Endothelial cell of umbilical vein (primary cell): ENCODE data around the gene WNT8B. TPM values are rescaled to one million over a fixed set of nuclear protein-coding genes. Genes with fewer than 3 reads are reported as not detected.

Source experiments
- BruUV-seq: library from RNA; stranded (reverse); fragments of 400-500 nt; replicated peaks from 2 replicates; lab custom pipeline; 2021; lab: Mats Ljungman, UMichigan
- CTCF ChIA-PET: fragments of 300-600, 350-600 bp; sonication (Branson Sonifier 250); formaldehyde crosslinking; loops from one replicate; lab custom pipeline; 2021; ENCODE audit warnings: antibody characterized with exemption, inconsistent platforms; lab: Charles Lee
- POLR2A ChIA-PET: fragments of 300-600, 350-600 bp; sonication (Branson Sonifier 250); formaldehyde crosslinking; loops from one replicate; lab custom pipeline; 2021; ENCODE audit warnings: antibody characterized with exemption, inconsistent platforms; lab: Charles Lee
- DNase-seq: peaks from one replicate; pipeline ENCODE4 v3.0.0-alpha.2; 2011; ENCODE audit warnings: low read depth, low spot score
- FAIRE-seq: peaks from 2 replicates; lab custom pipeline; 2011; peaks lifted over from hg19 to GRCh38; lab: Jason Lieb, UNC
- H2AFZ ChIP-seq: 2 replicates; pipeline ENCODE4 v1.6.0; 2012; ENCODE audit warnings: low read depth, low read length, control low read depth, inconsistent platforms
- H3K27ac ChIP-seq: 2 replicates; pipeline ENCODE4 v1.5.1; 2011; ENCODE audit warnings: low read depth, mild to moderate bottlenecking, control low read depth, low read length, moderate library complexity; ENCODE audit not compliant: insufficient read depth
- H3K27me3 ChIP-seq, 2 experiments: 2 replicates each; pipeline versions ENCODE4 v1.6.0 to v1.6.1; 2011; ENCODE audit warnings: low read length in 2 of 2, mixed read lengths in 1 of 2; ENCODE audit not compliant: control insufficient read depth in 2 of 2, insufficient read depth in 2 of 2
- H3K36me3 ChIP-seq, 2 experiments: 2 replicates in 1 of 2; 3 replicates in 1 of 2; pipeline ENCODE4 v1.5.1; 2011; ENCODE audit warnings: low read length in 2 of 2, mild to moderate bottlenecking in 1 of 2, moderate library complexity in 1 of 2; ENCODE audit not compliant: control insufficient read depth in 2 of 2, insufficient read depth in 2 of 2; ENCODE audit errors: extremely low read depth in 1 of 2
- H3K4me1 ChIP-seq: 3 replicates; pipeline ENCODE4 v1.5.1; 2011; ENCODE audit warnings: mild to moderate bottlenecking, low read length; ENCODE audit not compliant: control insufficient read depth, insufficient read depth; ENCODE audit errors: extremely low read depth
- H3K4me2 ChIP-seq: 2 replicates; pipeline ENCODE4 v1.6.1; 2011; ENCODE audit warnings: low read length, control low read depth, mixed read lengths; ENCODE audit not compliant: insufficient read depth
- H3K4me3 ChIP-seq, 3 experiments: fragments of 200-600 bp in 1 of 3; sonication (generic), shearing (Covaris generic) in 1 of 3; replicated peaks in 1 of 3; 2 replicates each; pipeline ENCODE4 v1.5.1; 2011 to 2016; ENCODE audit warnings: control low read depth in 3 of 3, low read length in 3 of 3, mild to moderate bottlenecking in 2 of 3, inconsistent platforms in 1 of 3, low read depth in 1 of 3, moderate library complexity in 1 of 3; ENCODE audit not compliant: insufficient read depth in 1 of 3
- H3K79me2 ChIP-seq: 2 replicates; pipeline ENCODE4 v1.6.0; 2012; ENCODE audit warnings: low read length, inconsistent platforms; ENCODE audit not compliant: control insufficient read depth, insufficient read depth
- H3K9ac ChIP-seq: replicated peaks from 2 replicates; pipeline ENCODE3; 2011; ENCODE audit warnings: low read length, control low read depth; ENCODE audit not compliant: insufficient read depth; ENCODE audit errors: extremely low read depth
- H3K9me1 ChIP-seq: replicated peaks from 3 replicates; pipeline ENCODE4 v1.6.0; 2011; ENCODE audit warnings: mild to moderate bottlenecking, low read length; ENCODE audit not compliant: control insufficient read depth, insufficient read depth; ENCODE audit errors: extremely low read depth
- H3K9me3 ChIP-seq: replicated peaks from 2 replicates; pipeline ENCODE4 v1.5.1; 2012; ENCODE audit warnings: low read length, inconsistent platforms; ENCODE audit not compliant: control insufficient read depth, insufficient read depth
- H4K20me1 ChIP-seq: replicated peaks from 2 replicates; pipeline ENCODE3; 2011; ENCODE audit warnings: mild to moderate bottlenecking, low read length; ENCODE audit not compliant: control insufficient read depth, insufficient read depth; ENCODE audit errors: extremely low read depth
- EZH2 ChIP-seq: IDR thresholded peaks from 2 replicates; pipeline ENCODE4 v1.6.1; 2012; ENCODE audit warnings: borderline replicate concordance, low read depth, mild to moderate bottlenecking, moderate library complexity, low read length, inconsistent platforms; ENCODE audit not compliant: severe bottlenecking
- FOS ChIP-seq: IDR thresholded peaks from 2 replicates; pipeline ENCODE4 v1.6.1; 2011; ENCODE audit warnings: mild to moderate bottlenecking, low read length, moderate library complexity, borderline replicate concordance; ENCODE audit not compliant: insufficient read depth
- JUN ChIP-seq: IDR thresholded peaks from 2 replicates; pipeline ENCODE4 v1.6.1; 2011; ENCODE audit warnings: borderline replicate concordance, low read depth; ENCODE audit not compliant: insufficient read length, insufficient read depth
- MYC ChIP-seq: IDR thresholded peaks from one replicate; pipeline ENCODE4 v1.6.1; 2011; ENCODE audit warnings: mild to moderate bottlenecking, low read depth, low read length
- dilution Hi-C: fragments of 300-500 bp; cut with MboI; formaldehyde crosslinking; loops from one replicate; pipeline ENCODE4 v1.15.0; 2019; ENCODE audit warnings: low sequenced_read_pairs; ENCODE audit not compliant: extremely low pct_ligation_motif_present
- intact Hi-C: fragments of 100-400 bp; cut with micrococcal nuclease; formaldehyde crosslinking; loops from one replicate; pipeline ENCODE4 v1.10.0; 2022
- polyA plus RNA-seq, 4 experiments: library from polyadenylated mRNA; depleted of rRNA in 3 of 4; stranded (reverse) in 3 of 4; unstranded in 1 of 4; fragments of >200 nt; gene quantifications; 2 replicates each; pipeline versions ENCODE4 v1.2.1 to v1.2.3, GENCODE V29; 2011 to 2012; ENCODE audit warnings: missing spikeins in 1 of 4
- total RNA-seq: library from RNA; stranded (reverse); gene quantifications from 2 replicates; pipeline ENCODE4 v1.2.3, GENCODE V29; 2021
- TF ChIP-seq, protein P1 (sequence below): IDR thresholded peaks from 2 replicates; pipeline ENCODE4 v1.6.1; 2011; ENCODE audit not compliant: insufficient read depth, insufficient read length
- TF ChIP-seq, protein P2 (sequence below), 2 donors: IDR thresholded peaks; 1 replicate in 1 of 2; 2 replicates in 1 of 2; pipeline ENCODE4 v1.5.1; 2011; ENCODE audit warnings: low read length in 2 of 2, mild to moderate bottlenecking in 2 of 2, moderate library complexity in 2 of 2, control low read depth in 1 of 2, inconsistent platforms in 1 of 2, low read depth in 1 of 2; ENCODE audit not compliant: insufficient read depth in 1 of 2; ENCODE audit errors: extremely low read depth in 1 of 2

The WNT8B gene
- total and polyA plus RNA-seq, 2 donors (not counting 3 experiments of a cell fraction or from before 2014, with no cell fraction given) = not detected

GRCh38 chr10:100479037-100479436 lies 16.2 kb downstream of the WNT8B start:
- Histone ChIP-seq H3K4me2 (no peak overlapping the region), H3K9me3 (no peaks in the 10 kb centered on the region), H3K9ac (no peak overlapping the region), H3K27me3 (peaks cover 34 to 38% of the 10 kb centered on the region in 2 experiments), H4K20me1 (no peaks in the 10 kb centered on the region), H3K4me1 (peaks cover 12% of the 10 kb centered on the region), H3K4me3 (no peak overlapping the region), H3K27ac (no peak overlapping the region), H3K9me1 (no peaks in the 10 kb centered on the region), H3K79me2 (no peaks in the 10 kb centered on the region), H3K36me3 (no peaks in the 10 kb centered on the region), H2AFZ (no peak overlapping the region)
- intact Hi-C loops (no loop called here), dilution Hi-C loops (no loop called here)
- CTCF ChIA-PET = interaction anchor here (6.8 kb wide), 1 partner anchor 38 kb away, joined by 78 read pairs; no protein-coding TSS in a partner anchor
- no TSS peak for BruUV-seq
- POLR2A ChIA-PET = no interaction called here
- TF ChIP-seq FOS (no peak), MYC (no peak), EZH2 (no peak), JUN (no peak)
- TF ChIP-seq, protein P1, sequence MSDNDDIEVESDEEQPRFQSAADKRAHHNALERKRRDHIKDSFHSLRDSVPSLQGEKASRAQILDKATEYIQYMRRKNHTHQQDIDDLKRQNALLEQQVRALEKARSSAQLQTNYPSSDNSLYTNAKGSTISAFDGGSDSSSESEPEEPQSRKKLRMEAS = no peak
- TF ChIP-seq, protein P2, sequence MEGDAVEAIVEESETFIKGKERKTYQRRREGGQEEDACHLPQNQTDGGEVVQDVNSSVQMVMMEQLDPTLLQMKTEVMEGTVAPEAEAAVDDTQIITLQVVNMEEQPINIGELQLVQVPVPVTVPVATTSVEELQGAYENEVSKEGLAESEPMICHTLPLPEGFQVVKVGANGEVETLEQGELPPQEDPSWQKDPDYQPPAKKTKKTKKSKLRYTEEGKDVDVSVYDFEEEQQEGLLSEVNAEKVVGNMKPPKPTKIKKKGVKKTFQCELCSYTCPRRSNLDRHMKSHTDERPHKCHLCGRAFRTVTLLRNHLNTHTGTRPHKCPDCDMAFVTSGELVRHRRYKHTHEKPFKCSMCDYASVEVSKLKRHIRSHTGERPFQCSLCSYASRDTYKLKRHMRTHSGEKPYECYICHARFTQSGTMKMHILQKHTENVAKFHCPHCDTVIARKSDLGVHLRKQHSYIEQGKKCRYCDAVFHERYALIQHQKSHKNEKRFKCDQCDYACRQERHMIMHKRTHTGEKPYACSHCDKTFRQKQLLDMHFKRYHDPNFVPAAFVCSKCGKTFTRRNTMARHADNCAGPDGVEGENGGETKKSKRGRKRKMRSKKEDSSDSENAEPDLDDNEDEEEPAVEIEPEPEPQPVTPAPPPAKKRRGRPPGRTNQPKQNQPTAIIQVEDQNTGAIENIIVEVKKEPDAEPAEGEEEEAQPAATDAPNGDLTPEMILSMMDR (IDR thresholded peaks at IDR 0.05; ENCODE audit: extremely low read depth in 1 of 2, insufficient read depth in 1 of 2, low read depth in 1 of 2, low read length in 2 of 2) = no peak
- no peak for FAIRE-seq
- no peak for DNase-seq
